GM12878 (cell line): ENCODE measurements around the gene ZNF672. TPM values are rescaled to one million over a fixed set of nuclear protein-coding genes. Genes with fewer than 3 reads are reported as not detected.
A peak's percentile ranks its signal among the peaks of the same experiment; 100 is the strongest.

Experiments
- ATAC-seq: fragments of 200-7000 bp; cut with Tn5 transposase; 3 replicates; pipeline ENCODE4 v1.9.1; 2020; ENCODE audit warnings: mild to moderate bottlenecking, moderate library complexity
- BruUV-seq: library from RNA; stranded (reverse); fragments of 400-500 nt; replicated peaks from 2 replicates; lab custom pipeline; 2021; lab: Mats Ljungman, UMichigan
- CTCF ChIA-PET: fragments of 300-600 bp; sonication (Branson Sonifier 250); formaldehyde crosslinking; extraction: SDS; loops from one replicate; lab custom pipeline; 2021; ENCODE audit warnings: inconsistent platforms; lab: Yijun Ruan, JAX
- POLR2A ChIA-PET: fragments of 350-600 bp; formaldehyde crosslinking; extraction: SDS; loops from one replicate; lab custom pipeline; 2021; ENCODE audit warnings: inconsistent platforms; lab: Charles Lee
- RAD21 ChIA-PET: fragments of 300-600 bp; sonication (Branson Sonifier 250); formaldehyde crosslinking; loops from one replicate; lab custom pipeline; 2023; ENCODE audit warnings: antibody characterized with exemption; ENCODE audit not compliant: unreplicated experiment; lab: Charles Lee
- SMC1A ChIA-PET: fragments of 300-600 bp; sonication (Branson Sonifier 250); formaldehyde crosslinking; loops from one replicate; lab custom pipeline; 2023; ENCODE audit not compliant: unreplicated experiment, uncharacterized antibody; lab: Charles Lee
- DNase-seq: peaks from one replicate; pipeline ENCODE4 v3.0.0-alpha.2; 2011; ENCODE audit warnings: low read depth, low spot score
- FAIRE-seq: peaks from 3 replicates; lab custom pipeline; 2011; peaks lifted over from hg19 to GRCh38; lab: Jason Lieb, UNC
- H2AFZ ChIP-seq: 2 replicates; pipeline ENCODE4 v1.6.0; 2011; ENCODE audit warnings: low read depth, low read length, control low read depth; ENCODE audit not compliant: control insufficient read depth
- H3K27ac ChIP-seq: 2 replicates; pipeline ENCODE4 v1.5.1; 2011; ENCODE audit warnings: control low read depth; ENCODE audit not compliant: control insufficient read depth, insufficient read depth
- H3K27me3 ChIP-seq, 2 experiments: replicated peaks in 1 of 2; 2 replicates each; pipeline versions ENCODE4 v1.6.0 to v1.6.1; 2011; ENCODE audit warnings: low read length in 1 of 2; ENCODE audit not compliant: control insufficient read depth in 2 of 2, insufficient read depth in 2 of 2
- H3K36me3 ChIP-seq, 2 experiments: 2 replicates each; pipeline ENCODE4 v1.5.1; 2011; ENCODE audit warnings: low read length in 1 of 2; ENCODE audit not compliant: control insufficient read depth in 2 of 2, insufficient read depth in 2 of 2
- H3K4me1 ChIP-seq: 2 replicates; pipeline ENCODE4 v1.6.1; 2011; ENCODE audit warnings: mild to moderate bottlenecking, low read length, moderate library complexity, mixed read lengths; ENCODE audit not compliant: control insufficient read depth, insufficient read depth
- H3K4me2 ChIP-seq: 2 replicates; pipeline ENCODE4 v1.6.0; 2011; ENCODE audit warnings: control low read depth; ENCODE audit not compliant: control insufficient read depth, insufficient read depth
- H3K4me3 ChIP-seq: fragments of 200-600 bp; sonication (generic); 2 replicates; pipeline ENCODE4 v1.5.1; 2016
- H3K79me2 ChIP-seq: 2 replicates; pipeline ENCODE4 v1.6.0; 2011; ENCODE audit warnings: low read length; ENCODE audit not compliant: control insufficient read depth, insufficient read depth
- H3K9ac ChIP-seq: 2 replicates; pipeline ENCODE4 v1.8.0; 2011; ENCODE audit warnings: low read length, control low read depth, mixed read lengths; ENCODE audit not compliant: control insufficient read depth, insufficient read depth
- H3K9me3 ChIP-seq: replicated peaks from 3 replicates; pipeline ENCODE4 v1.5.1; 2011; ENCODE audit warnings: mild to moderate bottlenecking, low read length; ENCODE audit not compliant: control insufficient read depth, insufficient read depth
- H4K20me1 ChIP-seq: 2 replicates; pipeline ENCODE4 v1.6.0; 2011; ENCODE audit not compliant: control insufficient read depth, insufficient read depth
- CBFB ChIP-seq: IDR thresholded peaks from 2 replicates; pipeline ENCODE4 v1.6.1; 2016; ENCODE audit warnings: antibody characterized with exemption, low read depth
- HDGF ChIP-seq: fragments of 450-650 bp; IDR thresholded peaks from 2 replicates; pipeline ENCODE4 v1.6.1; 2016; ENCODE audit warnings: antibody characterized with exemption
- NR2F1 ChIP-seq: fragments of 450-650 bp; conservative IDR thresholded peaks from 2 replicates; pipeline ENCODE4 v1.6.1; 2017; ENCODE audit warnings: mild to moderate bottlenecking
- RFX5 ChIP-seq: IDR thresholded peaks from 2 replicates; pipeline ENCODE4 v1.6.1; 2011; ENCODE audit warnings: low read depth, low read length, improper control_type of control experiment
- RUNX3 ChIP-seq: IDR thresholded peaks from 2 replicates; pipeline ENCODE4 v1.6.1; 2012; ENCODE audit warnings: low read length, inconsistent platforms
- SIN3A ChIP-seq: IDR thresholded peaks from 2 replicates; pipeline ENCODE4 v1.6.1; 2012; ENCODE audit warnings: low read depth, low read length, improper control_type of control experiment
- ZBTB4 ChIP-seq: fragments of 450-650 bp; formaldehyde crosslinking; IDR thresholded peaks from 2 replicates; pipeline ENCODE4 v1.4.0; 2022; ENCODE audit warnings: mild to moderate bottlenecking, moderate library complexity
- ZNF592 ChIP-seq: fragments of 450-650 bp; IDR thresholded peaks from 2 replicates; pipeline ENCODE4 v1.6.1; 2017; ENCODE audit warnings: mild to moderate bottlenecking, moderate library complexity
- WGBS: methylation state at CpG from one replicate; pipeline ENCODE4 v1.1.6; 2016; ENCODE audit warnings: low lambda C conversion rate; ENCODE audit not compliant: insufficient replicate concordance, insufficient coverage; ENCODE audit errors: missing lambda C conversion rate; 5-methylcytosine and 5-hydroxymethylcytosine counted together
- in situ Hi-C: fragments of 300-500 bp; cut with MboI; formaldehyde crosslinking; loops from 9 replicates; pipeline ENCODE4 v1.14.3; 2018; ENCODE audit warnings: mixed read lengths
- intact Hi-C: fragments of 100-400 bp; cut with micrococcal nuclease; formaldehyde crosslinking; loops from one replicate; pipeline ENCODE4 v1.14.2; 2022; ENCODE audit not compliant: unreplicated experiment
- polyA plus RNA-seq, 11 experiments: library from polyadenylated mRNA; depleted of rRNA in 4 of 11; unstranded in 6 of 11; stranded (reverse) in 5 of 11; fragments of >200 nt; fragmentation: Nextera tagmentation in 4 of 11; fragmentation: Illumina TruSeq in 1 of 11; extraction: Ambion mirVana in 4 of 11; extraction: Trizol in 1 of 11; gene quantifications; 1 replicate in 1 of 11; 2 replicates in 10 of 11; pipeline versions ENCODE4 v1.2.1 to v1.2.3, GENCODE V29; 2011 to 2016; ENCODE audit warnings: inconsistent platforms in 2 of 11, missing spikeins in 2 of 11, low read depth in 1 of 11
- total RNA-seq, 4 experiments: library from RNA; depleted of rRNA in 3 of 4; stranded (reverse); fragments of >200 nt in 3 of 4; fragmentation: Illumina TruSeq in 1 of 4; extraction: Trizol in 1 of 4; gene quantifications; 2 replicates each; pipeline versions ENCODE4 v1.2.1 to v1.2.3, GENCODE V29; 2013 to 2021
- TF ChIP-seq, protein P1 (sequence below): IDR thresholded peaks from 2 replicates; pipeline ENCODE4 v1.6.1; 2012; ENCODE audit warnings: low read depth, low read length, improper control_type of control experiment
- TF ChIP-seq, protein P2 (sequence below): fragments of 450-650 bp; IDR thresholded peaks from 2 replicates; pipeline ENCODE4 v1.6.1; 2016; ENCODE audit warnings: mild to moderate bottlenecking

ZNF672 gene
- total and polyA plus RNA-seq, 10 of the 15 experiments (the other 5 are each of a cell fraction or from before 2014, with no cell fraction given): 2.9 to 51.3 (median 39.8) TPM

DNA sequence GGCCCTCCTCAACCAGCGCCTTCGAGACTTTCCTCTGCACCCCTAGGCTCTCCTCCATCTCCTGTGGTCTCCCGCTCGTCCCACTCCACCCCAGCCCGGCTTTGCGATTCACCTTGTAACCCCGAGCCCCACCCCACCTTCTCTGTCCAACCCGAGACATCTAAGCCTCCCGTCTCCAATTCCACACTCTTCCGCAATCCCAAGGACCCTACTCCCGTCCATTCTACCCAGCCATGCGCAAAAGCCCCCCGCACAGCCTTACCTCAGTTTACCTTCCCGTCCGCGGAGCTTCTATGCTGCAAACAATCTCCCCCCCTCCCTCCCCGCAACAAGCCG lies 12.5 kb upstream of the ZNF672 start:
- TF ChIP-seq CBFB: peak; percentile 32; the same call in 1 of the 2 replicates
- no peak for TF ChIP-seq ZNF592
- TF ChIP-seq SIN3A: peak; percentile 54; the same call in 1 of the 2 replicates
- peak; percentile 40; the same call in 1 of the 2 replicates for TF ChIP-seq RFX5
- TF ChIP-seq NR2F1: peak; percentile 40; the same call in 1 of the 2 replicates
- TF ChIP-seq, protein P1, sequence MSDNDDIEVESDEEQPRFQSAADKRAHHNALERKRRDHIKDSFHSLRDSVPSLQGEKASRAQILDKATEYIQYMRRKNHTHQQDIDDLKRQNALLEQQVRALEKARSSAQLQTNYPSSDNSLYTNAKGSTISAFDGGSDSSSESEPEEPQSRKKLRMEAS: no peak
- no peak for TF ChIP-seq ZBTB4 (CRISPR knock-in tag)
- no peak for TF ChIP-seq RUNX3
- TF ChIP-seq, protein P2, sequence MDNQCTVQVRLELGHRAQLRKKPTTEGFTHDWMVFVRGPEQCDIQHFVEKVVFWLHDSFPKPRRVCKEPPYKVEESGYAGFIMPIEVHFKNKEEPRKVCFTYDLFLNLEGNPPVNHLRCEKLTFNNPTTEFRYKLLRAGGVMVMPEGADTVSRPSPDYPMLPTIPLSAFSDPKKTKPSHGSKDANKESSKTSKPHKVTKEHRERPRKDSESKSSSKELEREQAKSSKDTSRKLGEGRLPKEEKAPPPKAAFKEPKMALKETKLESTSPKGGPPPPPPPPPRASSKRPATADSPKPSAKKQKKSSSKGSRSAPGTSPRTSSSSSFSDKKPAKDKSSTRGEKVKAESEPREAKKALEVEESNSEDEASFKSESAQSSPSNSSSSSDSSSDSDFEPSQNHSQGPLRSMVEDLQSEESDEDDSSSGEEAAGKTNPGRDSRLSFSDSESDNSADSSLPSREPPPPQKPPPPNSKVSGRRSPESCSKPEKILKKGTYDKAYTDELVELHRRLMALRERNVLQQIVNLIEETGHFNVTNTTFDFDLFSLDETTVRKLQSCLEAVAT: 0 out of 2 replicates have a peak, but pooled peaks have one; percentile 53
- peak; percentile 85; the same call in 1 of the 2 replicates for TF ChIP-seq HDGF
- Histone ChIP-seq H3K27me3 (no peaks in the 10 kb centered on the region), H2AFZ (peak overlapping the region; percentile 93), H3K4me1 (peaks cover 13% of the 10 kb centered on the region), H3K27ac (peak overlapping the region; percentile 98), H3K36me3 (peaks cover 2 to 11% of the 10 kb centered on the region in 2 experiments; a peak in 3 of 4 replicates), H3K4me2 (peak overlapping the region; percentile 97), H3K9ac (peak overlapping the region; percentile 81), H3K4me3 (peak overlapping the region; percentile 79), H4K20me1 (no peaks in the 10 kb centered on the region), H3K79me2 (peaks cover 34% of the 10 kb centered on the region), H3K9me3 (no peaks in the 10 kb centered on the region)
- BruUV-seq: no TSS peak
- ChIA-PET SMC1A (interaction anchor here (1.6 to 4.8 kb wide), 6 partner anchors 12 to 48 kb away, joined by 4 to 48 read pairs (median 8); partner anchors contain the start of genes ZNF672 and ZNF692), POLR2A (interaction anchor here (0.6 to 5.2 kb wide), 12 partner anchors 10 to 136 kb away, joined by 3 to 83 read pairs (median 4); partner anchors contain the start of genes ZNF672 and ZNF692), RAD21 (interaction anchor here (1.0 to 4.4 kb wide), 8 partner anchors 12 to 137 kb away, joined by 3 to 46 read pairs (median 10); partner anchors contain the start of genes ZNF672 and ZNF692), CTCF (interaction anchor here (0.8 to 5.2 kb wide), 8 partner anchors 12 to 81 kb away, joined by 3 to 79 read pairs (median 10); partner anchors contain the start of genes PGBD2, ZNF672 and ZNF692)
- FAIRE-seq (no peak), ATAC-seq (peak; percentile 10), DNase-seq (no peak)
- in situ Hi-C loops (no loop called here), intact Hi-C loops (no loop called here)
- under 1% methylated on average over 18 of the region's 18 CpGs for WGBS
